Measurements from ENCODE around the gene HS3ST4.
"Not testable (repeated sequence)": the region's sequence is repeated elsewhere in the genome, so short reads cannot be mapped to it uniquely, and the experiment has no call there.

The HS3ST4 gene

GRCh38 chr16:26015776-26016175, 324.0 kb downstream of the HS3ST4 start:
- DNase-seq: no peak

GRCh38 chr16:26016989-26017388, 325.2 kb downstream of the HS3ST4 start:
- DNase-seq: no peak

DNA sequence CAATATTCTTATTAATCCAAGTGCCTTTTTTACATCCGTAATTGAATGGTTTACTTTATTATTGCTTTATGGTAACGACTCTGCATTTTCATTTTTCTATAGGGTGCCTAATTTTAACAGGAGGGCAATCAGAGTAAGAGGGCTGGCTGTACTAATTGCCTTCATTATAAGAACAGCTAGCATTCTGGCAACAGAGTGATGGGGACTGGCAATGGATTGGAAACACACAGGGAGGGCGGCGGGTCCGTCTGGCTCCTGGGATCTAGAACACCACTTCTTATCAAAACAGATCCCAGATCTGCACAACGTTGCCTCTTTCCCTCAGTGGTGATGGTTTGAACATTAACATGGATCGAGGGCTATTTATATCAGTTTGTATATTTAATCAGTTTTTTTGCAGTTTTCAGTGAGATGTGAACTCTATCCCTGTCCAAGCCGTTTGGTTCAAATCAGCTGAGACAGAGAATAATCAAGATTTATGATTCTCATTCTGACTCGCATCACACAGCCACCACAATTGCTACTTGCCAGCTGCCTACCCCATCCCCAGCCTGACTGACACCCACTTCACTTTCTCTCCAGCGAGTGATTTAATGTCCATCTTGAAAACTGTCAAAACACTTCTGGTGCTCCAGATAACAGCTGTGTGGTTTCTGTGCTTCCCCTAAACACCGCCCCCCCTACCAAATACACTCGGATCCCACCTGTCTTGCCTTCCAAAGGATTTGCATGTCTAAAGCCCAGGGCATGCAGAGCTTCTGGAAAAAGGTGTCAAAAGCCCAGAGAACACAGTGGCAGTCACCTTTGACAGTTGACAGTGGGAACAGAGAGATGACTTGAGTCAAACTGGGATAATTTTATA, 327.9 kb downstream of the HS3ST4 start:
- no peak for DNase-seq

DNA sequence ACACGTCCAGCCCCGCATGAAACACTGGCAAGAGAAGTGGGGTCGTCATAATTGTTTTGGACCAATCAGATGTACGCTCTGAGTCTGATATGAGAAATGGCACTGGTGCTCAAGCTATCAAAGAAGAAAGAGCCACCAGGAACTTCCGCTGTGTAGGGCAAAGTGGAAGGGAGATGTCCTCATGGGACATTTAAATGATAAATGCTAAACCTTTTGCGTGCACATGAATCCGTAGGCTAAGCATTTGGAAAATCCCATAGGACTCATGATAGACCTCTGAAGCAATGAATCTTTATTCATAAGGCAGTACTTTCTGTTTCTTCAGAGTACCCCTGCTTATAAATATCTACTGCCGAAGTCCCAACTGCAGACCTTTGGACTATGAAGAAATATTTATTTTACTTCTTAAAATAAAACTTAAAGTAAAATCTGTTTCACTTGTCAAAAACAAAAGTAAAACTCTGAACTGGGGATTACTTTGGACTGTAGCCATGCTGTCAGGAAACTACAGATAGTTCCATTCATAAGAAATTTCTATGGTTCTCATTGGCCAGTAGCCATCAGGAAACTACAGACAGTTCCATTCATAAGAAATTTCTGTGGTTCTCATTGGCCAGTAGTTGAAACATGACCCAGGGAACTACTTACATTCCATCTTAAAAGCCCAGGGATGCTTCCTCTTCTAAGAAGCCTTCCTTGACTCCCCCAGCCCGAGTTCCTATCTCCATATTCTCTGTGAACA, 335.1 kb downstream of the HS3ST4 start:
- DNase-seq: no peak

GRCh38 chr16:26031286-26031685, 339.5 kb downstream of the HS3ST4 start:
- DNase-seq: no peak

DNA sequence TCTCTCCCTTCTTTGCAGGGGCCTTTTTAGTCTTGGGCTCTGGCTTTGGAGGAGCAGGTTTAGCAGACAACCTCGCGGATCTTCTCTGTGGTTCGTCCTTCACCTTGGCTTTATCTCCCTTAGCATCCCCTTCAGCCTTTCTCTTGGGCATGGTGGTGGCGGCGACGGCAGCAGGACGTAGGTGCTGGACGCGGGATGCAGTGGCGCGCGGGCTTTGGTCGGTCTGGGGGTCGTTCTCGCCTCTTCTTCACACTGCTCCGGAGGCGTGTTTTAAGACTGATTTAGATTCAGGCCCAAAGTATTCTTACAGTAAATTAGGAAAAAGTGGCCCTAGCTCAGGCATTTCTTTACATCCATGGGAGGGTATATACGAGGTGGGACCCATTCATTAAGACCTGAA, 340.9 kb downstream of the HS3ST4 start:
- DNase-seq: not testable (repeated sequence)

- no peak for DNase-seq
Observed at GRCh38 chr16:26041952-26042668, 350.4 kb downstream of the HS3ST4 start.

DNA sequence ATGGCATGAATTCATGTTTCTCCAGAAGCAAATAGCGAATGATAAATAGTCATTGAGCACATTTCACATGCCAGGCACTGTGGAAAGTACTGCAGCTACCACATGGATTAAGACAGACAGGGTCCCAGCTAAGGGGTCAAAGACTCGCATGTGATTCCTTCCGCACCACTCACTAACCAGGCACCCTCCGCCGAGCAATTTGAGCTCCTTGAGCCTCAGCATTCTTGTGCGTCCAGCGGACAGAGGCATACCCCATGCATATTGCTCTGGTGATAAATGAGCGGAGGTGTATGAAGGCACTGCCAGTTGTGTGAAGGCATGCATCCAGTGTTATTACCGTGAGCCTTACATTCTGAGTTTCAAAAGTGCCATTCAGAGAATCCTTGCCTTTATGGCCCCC, 358.7 kb downstream of the HS3ST4 start:
- DNase-seq: no peak

DNA sequence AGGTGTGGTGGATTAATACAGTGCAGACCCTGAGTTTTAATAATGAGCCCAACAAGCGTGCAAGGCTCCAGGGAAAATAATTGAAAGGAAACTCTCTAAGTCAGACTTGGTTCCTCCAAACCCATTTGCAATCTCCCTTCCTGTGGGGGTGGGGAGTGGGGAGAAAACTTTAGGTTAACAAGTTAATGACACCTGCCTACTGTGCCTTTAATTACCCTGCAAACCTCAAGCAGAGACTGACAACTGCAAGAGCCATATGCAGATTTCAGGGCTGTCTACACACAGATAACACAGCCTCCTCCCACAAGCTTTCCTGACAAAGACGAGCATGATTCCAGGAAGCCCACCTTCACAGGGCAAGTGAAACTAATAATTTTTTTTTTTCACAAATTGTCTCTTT, 359.3 kb downstream of the HS3ST4 start:
- DNase-seq: no peak

- DNase-seq: no peak
Observed at GRCh38 chr16:26053889-26054288, 362.1 kb downstream of the HS3ST4 start.

DNA sequence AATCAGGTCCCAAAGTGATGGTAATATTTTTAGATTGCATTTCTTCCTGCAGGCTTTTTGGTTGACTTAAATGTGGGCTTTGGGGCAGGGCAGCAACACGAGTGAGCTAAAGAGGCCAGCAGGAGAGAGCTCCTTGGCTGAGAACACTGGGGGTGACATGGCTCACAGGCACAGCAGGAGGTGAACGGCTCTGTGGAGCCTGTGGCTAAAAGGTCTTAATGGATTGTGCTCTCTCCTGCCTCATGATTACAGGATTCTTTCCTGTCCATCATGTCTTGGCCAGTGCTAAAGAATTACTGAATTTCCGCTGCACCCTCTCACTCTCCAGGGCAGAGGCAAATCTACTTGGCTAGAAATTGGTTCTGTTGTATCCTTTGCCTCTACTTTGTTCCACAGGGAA, 366.6 kb downstream of the HS3ST4 start:
- DNase-seq: no peak

- DNase-seq: no peak
Observed at GRCh38 chr16:26070302-26071100, 378.7 kb downstream of the HS3ST4 start.

DNA sequence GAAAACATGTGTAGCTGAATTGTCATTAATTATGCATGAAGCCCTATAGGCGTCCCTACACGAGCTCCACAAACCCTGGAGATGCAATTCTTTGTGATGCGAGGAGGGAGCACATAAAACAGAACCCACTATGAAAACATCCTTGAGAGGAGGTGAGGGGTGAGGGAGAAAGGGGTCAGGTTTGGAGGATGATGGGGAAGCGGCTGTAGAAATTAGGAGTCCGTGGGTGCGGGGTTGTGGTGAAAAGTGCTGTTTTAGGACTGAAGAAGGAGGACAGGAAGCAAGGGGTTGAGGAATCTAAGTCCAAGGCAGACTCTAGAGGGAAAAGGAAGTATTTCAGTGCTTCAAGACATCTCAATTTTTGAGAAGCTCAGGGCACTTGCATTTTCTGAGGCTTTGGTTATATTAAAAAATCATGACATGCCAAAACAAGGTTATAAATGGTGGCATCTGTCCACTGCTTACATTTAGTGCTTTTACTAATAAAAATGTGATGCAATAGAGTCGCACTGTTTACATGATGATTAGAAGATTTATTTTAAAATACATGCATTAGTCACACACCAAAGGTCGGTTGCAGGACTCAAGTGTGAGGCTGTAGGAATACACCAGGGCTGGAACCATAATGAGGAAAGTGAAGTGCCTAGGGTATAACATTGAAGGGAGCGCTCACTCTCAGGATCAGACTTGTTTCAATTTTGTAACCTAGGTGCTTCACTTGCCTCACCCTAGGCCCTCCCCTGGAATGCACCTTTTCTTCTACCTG, 379.5 kb downstream of the HS3ST4 start:
- DNase-seq: no peak

DNA sequence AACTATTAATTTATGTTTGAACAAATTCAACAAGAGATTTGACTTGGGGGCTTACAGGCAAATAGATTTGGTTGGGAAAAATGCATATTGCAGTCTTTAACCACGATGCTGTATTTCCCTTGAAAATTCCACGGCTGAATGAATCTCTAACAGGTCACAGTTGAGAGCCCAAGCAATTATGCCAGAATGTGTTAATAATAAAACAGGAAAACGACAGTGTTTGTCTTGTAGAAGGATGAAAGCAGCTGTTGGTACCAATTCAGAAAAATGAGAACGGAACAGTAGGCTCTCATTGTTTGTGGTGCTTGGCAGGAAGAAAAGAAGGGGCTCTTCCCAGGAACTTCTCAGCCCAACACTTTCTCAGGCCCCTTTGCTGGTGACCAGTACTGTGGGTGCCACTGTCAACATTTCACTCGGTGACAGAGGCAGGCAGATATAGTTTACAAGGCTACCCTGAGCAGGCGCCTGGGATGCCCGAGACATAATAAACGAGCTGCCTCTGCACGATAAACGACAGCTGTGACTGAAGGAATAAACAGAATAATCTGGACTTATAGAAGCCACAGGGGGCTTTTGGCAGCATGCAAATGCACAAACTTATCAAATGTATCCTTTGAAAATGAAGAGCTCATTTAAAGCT, 387.1 kb downstream of the HS3ST4 start:
- DNase-seq: no peak

DNA sequence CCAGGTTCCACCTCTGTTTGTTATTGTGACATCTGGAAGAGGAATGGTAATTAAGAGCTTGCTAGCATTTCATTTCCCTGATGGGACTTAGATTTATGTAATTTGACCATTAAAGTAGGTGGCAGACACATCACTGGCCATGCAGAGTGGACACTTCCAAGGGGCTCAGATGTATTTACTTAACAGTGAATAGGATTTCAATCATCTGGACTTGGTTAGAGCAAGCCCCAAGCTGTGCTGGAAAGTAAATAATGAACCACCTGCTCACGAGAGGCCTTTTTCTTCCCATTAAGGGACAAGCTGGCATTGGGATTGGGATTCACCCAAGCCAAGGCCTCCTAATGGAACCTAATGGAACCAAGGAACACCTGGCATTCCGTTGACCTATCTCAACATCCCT, 395.3 kb downstream of the HS3ST4 start:
- no peak for DNase-seq

DNA sequence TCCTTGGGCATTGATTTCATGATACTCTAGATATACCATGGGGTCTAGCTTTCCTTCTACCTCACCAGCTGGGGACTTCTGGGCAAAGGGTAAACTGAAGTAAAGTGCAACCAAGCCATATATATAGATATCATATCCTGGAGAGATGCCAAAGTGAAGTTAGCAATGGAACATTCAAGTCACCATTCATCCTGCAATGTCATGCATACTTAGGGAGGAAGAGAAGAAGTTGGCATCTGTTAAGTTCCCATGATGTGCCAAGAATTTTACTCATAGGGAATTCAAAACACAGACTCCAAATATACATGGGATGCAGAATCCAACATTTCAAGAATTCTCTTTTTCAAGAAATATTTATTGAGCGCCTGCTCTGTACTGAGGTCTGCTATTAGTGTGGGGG, 399.8 kb downstream of the HS3ST4 start:
- no peak for DNase-seq

- DNase-seq: not testable (repeated sequence)
Observed at GRCh38 chr16:26098206-26098605, 406.4 kb downstream of the HS3ST4 start.

DNA sequence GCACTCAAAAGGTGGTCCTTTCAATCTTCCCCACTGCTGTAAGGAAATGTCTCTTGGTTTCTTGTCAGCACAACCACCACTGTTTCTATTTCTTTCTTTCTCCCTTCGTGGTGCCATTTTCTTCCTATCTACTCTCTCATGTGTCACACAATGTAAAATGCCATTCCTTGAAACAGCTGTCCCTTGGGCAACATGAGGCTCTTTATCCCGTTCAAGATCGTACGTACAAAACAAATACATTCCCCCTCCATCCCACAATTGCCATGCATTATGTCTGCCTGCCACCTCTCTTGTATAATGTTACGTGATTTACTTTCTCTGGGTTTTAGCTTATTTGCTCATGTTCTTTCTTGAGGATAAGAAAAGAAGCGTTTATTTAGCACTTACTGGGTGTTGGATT, 410.6 kb downstream of the HS3ST4 start:
- no peak for DNase-seq

- no peak for DNase-seq
Observed at GRCh38 chr16:26108836-26109505, 417.2 kb downstream of the HS3ST4 start.

GRCh38 chr16:26111900-26112299, 420.1 kb downstream of the HS3ST4 start:
- DNase-seq: no peak

- no peak for DNase-seq
Observed at GRCh38 chr16:26118575-26118974, 426.8 kb downstream of the HS3ST4 start.

Data from CD4-positive, alpha-beta T cell treated with Interleukin-1 beta for 1 hour (primary cell).